Neural cell (in vitro differentiated cells): ENCODE results near the gene MPP1. TPM values are rescaled to one million over a fixed set of nuclear protein-coding genes. Genes with fewer than 3 reads are reported as not detected.

Experiments used
- H2AFZ ChIP-seq: fragments of 200-600, 300-800 bp; sonication (generic), shearing (Covaris generic); 2 replicates; pipeline ENCODE4 v1.6.0; 2014; ENCODE audit warnings: low read depth, mild to moderate bottlenecking, antibody characterized with exemption, low read length, moderate library complexity
- H3F3A ChIP-seq: fragments of 200-600 bp; shearing (Covaris generic); 2 replicates; pipeline ENCODE4 v1.6.1; 2016; ENCODE audit warnings: mild to moderate bottlenecking, moderate library complexity, mixed read lengths, antibody characterized with exemption, low read length; ENCODE audit not compliant: insufficient read depth, poor library complexity, severe bottlenecking
- H3K27ac ChIP-seq: fragments of 200-600, 300-800 bp; sonication (generic), shearing (Covaris generic); 2 replicates; pipeline ENCODE4 v1.5.1; 2014; ENCODE audit warnings: mild to moderate bottlenecking, low read length, moderate library complexity
- H3K27me3 ChIP-seq: fragments of 300-800, 200-600 bp; sonication (generic), shearing (Covaris generic); 2 replicates; pipeline ENCODE4 v1.6.0; 2014; ENCODE audit warnings: mild to moderate bottlenecking, low read depth, low read length, moderate library complexity; ENCODE audit not compliant: insufficient read depth
- H3K36me3 ChIP-seq: fragments of 300-800, 200-600 bp; sonication (generic), shearing (Covaris generic); 2 replicates; pipeline ENCODE4 v1.5.1; 2014; ENCODE audit warnings: mild to moderate bottlenecking, antibody characterized with exemption, low read length, moderate library complexity; ENCODE audit not compliant: insufficient read depth
- H3K4me2 ChIP-seq: fragments of 300-800, 200-600 bp; sonication (generic), shearing (Covaris generic); 2 replicates; pipeline ENCODE4 v1.6.0; 2014; ENCODE audit warnings: mild to moderate bottlenecking, low read length
- H3K4me3 ChIP-seq: fragments of 300-800, 200-600 bp; sonication (generic), shearing (Covaris generic); 2 replicates; pipeline ENCODE4 v1.5.1; 2014; ENCODE audit warnings: mild to moderate bottlenecking, low read length, moderate library complexity
- H3K79me2 ChIP-seq: fragments of 200-600 bp; shearing (Covaris generic); replicated peaks from 2 replicates; pipeline ENCODE4 v1.6.0; 2014; ENCODE audit warnings: mild to moderate bottlenecking, low read length, moderate library complexity; ENCODE audit not compliant: insufficient read depth
- H3K9ac ChIP-seq: fragments of 300-800, 200-600 bp; sonication (generic), shearing (Covaris generic); 2 replicates; pipeline ENCODE4 v1.6.1; 2016; ENCODE audit warnings: mild to moderate bottlenecking, low read length, mixed read lengths
- H3K9me2 ChIP-seq: fragments of 200-600 bp; shearing (Covaris generic); 2 replicates; pipeline ENCODE4 v1.6.1; 2016; ENCODE audit warnings: mild to moderate bottlenecking, low read length, mixed read lengths; ENCODE audit not compliant: insufficient read depth
- H3K9me3 ChIP-seq: fragments of 200-600, 300-800 bp; sonication (generic), shearing (Covaris generic); 2 replicates; pipeline ENCODE4 v1.6.1; 2016; ENCODE audit warnings: mild to moderate bottlenecking, mixed run types, low read length, moderate library complexity, mixed read lengths
- H4K20me1 ChIP-seq: fragments of 200-600 bp; shearing (Covaris generic); 2 replicates; pipeline ENCODE4 v1.6.1; 2016; ENCODE audit warnings: mild to moderate bottlenecking, mixed run types; ENCODE audit not compliant: insufficient read depth
- CTCF ChIP-seq: fragments of 450-650 bp; IDR thresholded peaks from 2 replicates; pipeline ENCODE4 v1.5.1; 2014; ENCODE audit warnings: antibody characterized with exemption, mild to moderate bottlenecking, moderate library complexity; ENCODE audit not compliant: poor library complexity, severe bottlenecking
- EP300 ChIP-seq: fragments of 450-650 bp; conservative IDR thresholded peaks from 2 replicates; pipeline ENCODE4 v1.6.1; 2014; ENCODE audit warnings: antibody characterized with exemption, mild to moderate bottlenecking, moderate library complexity; ENCODE audit not compliant: poor library complexity, severe bottlenecking
- EZH2 ChIP-seq: fragments of 200-600, 300-800 bp; shearing (Covaris generic), sonication (generic); IDR thresholded peaks from 2 replicates; pipeline ENCODE4 v1.6.1; 2014; ENCODE audit warnings: antibody characterized with exemption, low read length, borderline replicate concordance, mild to moderate bottlenecking; ENCODE audit not compliant: insufficient read depth, poor library complexity, severe bottlenecking
- MXI1 ChIP-seq: fragments of 450-650 bp; conservative IDR thresholded peaks from 2 replicates; pipeline ENCODE4 v1.6.1; 2014; ENCODE audit warnings: antibody characterized with exemption, mild to moderate bottlenecking; ENCODE audit not compliant: poor library complexity, severe bottlenecking
- REST ChIP-seq: IDR thresholded peaks from 2 replicates; pipeline ENCODE4 v1.6.1; 2012; ENCODE audit warnings: borderline replicate concordance
- SMC3 ChIP-seq: fragments of 450-650 bp; conservative IDR thresholded peaks from 2 replicates; pipeline ENCODE4 v1.6.1; 2014; ENCODE audit warnings: antibody characterized with exemption, mild to moderate bottlenecking, moderate library complexity; ENCODE audit not compliant: poor library complexity
- TAF1 ChIP-seq: IDR thresholded peaks from 2 replicates; pipeline ENCODE4 v1.6.1; 2012; ENCODE audit warnings: low read depth
- polyA plus RNA-seq: library from polyadenylated mRNA; depleted of rRNA; stranded (reverse); fragments of >200 nt; gene quantifications from 2 replicates; pipeline ENCODE4 v1.2.3, GENCODE V29; 2014

Gene MPP1
- polyA plus RNA-seq, 1 donor from 2014 or later: 17.5 TPM

GRCh38 chrX:154774622-154775021, 30.7 kb downstream of the MPP1 start:
- H3K9ac ChIP-seq: no peak overlapping the region
- H3K4me2 ChIP-seq: no peak overlapping the region
- H3K36me3 ChIP-seq: no peaks in the 10 kb centered on the region
- H3K27ac ChIP-seq: no peak overlapping the region
- H3K27me3 ChIP-seq: no peaks in the 10 kb centered on the region
- H3F3A ChIP-seq: no peaks in the 10 kb centered on the region
- H3K4me3 ChIP-seq: no peak overlapping the region
- no peaks in the 10 kb centered on the region for H3K9me2 ChIP-seq
- TF ChIP-seq CTCF: no peak
- TF ChIP-seq EP300: no peak
- no peak for TF ChIP-seq EZH2
- no peak for TF ChIP-seq REST
- TF ChIP-seq SMC3: no peak
- no peak overlapping the region for H2AFZ ChIP-seq
- H3K9me3 ChIP-seq: no peaks in the 10 kb centered on the region
- no peaks in the 10 kb centered on the region for H4K20me1 ChIP-seq
- no peaks in the 10 kb centered on the region for H3K79me2 ChIP-seq

GRCh38 chrX:154762537-154763296, 42.6 kb downstream of the MPP1 start, which contains the start of gene DKC1:
DKC1 (plus strand) TSS chrX:154762864; CDS start chrX:154762966, 102 bp downstream.
- H3K36me3 ChIP-seq: no peaks in the 10 kb centered on the region
- TF ChIP-seq REST (peak; percentile 1), TAF1 (peak; percentile 31), SMC3 (no peak), CTCF (peak; percentile 31), MXI1 (peak; percentile 59)
- H3K4me3 ChIP-seq: peak within 1 kb of the TSS; percentile 86
- H3K9me2 ChIP-seq: no peaks in the 10 kb centered on the region
- H4K20me1 ChIP-seq: no peaks in the 10 kb centered on the region
- H3K9me3 ChIP-seq: no peaks in the 10 kb centered on the region
- peak within 1 kb of the TSS; percentile 76 for H2AFZ ChIP-seq
- peak within 1 kb of the TSS; percentile 63 for H3K9ac ChIP-seq
- H3K79me2 ChIP-seq: no peaks in the 10 kb centered on the region
- peak within 1 kb of the TSS; percentile 80 for H3K27ac ChIP-seq
- no peaks in the 10 kb centered on the region for H3F3A ChIP-seq
- H3K4me2 ChIP-seq: peak within 1 kb of the TSS; percentile 62
- H3K27me3 ChIP-seq: no peaks in the 10 kb centered on the region
